Bronchial epithelial cell (primary cell): ENCODE results near the gene CFL1. TPM values are rescaled to one million over a fixed set of nuclear protein-coding genes. Genes with fewer than 3 reads are reported as not detected.

Experiments
- DNase-seq: peaks from one replicate; pipeline ENCODE4 v3.0.0-alpha.2; 2010; ENCODE audit warnings: low read depth
- FAIRE-seq: peaks from 2 replicates; lab custom pipeline; 2011; peaks lifted over from hg19 to GRCh38; lab: Jason Lieb, UNC
- H3K27me3 ChIP-seq: 2 replicates; pipeline ENCODE4 v1.5.1; 2011; ENCODE audit warnings: low read length; ENCODE audit not compliant: control insufficient read depth, insufficient read depth
- H3K36me3 ChIP-seq: 2 replicates; pipeline ENCODE4 v1.5.1; 2011; ENCODE audit warnings: low read length; ENCODE audit not compliant: control insufficient read depth, insufficient read depth
- H3K4me3 ChIP-seq: 2 replicates; pipeline ENCODE4 v1.5.1; 2011; ENCODE audit warnings: mild to moderate bottlenecking, low read depth, low read length, control low read depth
- total RNA-seq: library from RNA; depleted of rRNA; stranded (reverse); fragments of >200 nt; gene quantifications from 2 replicates; pipeline ENCODE4 v1.2.1, GENCODE V29; 2014
- TF ChIP-seq, protein P1 (sequence below): IDR thresholded peaks from 2 replicates; pipeline ENCODE4 v1.5.1; 2011; ENCODE audit warnings: mild to moderate bottlenecking, moderate library complexity, low read length, control low read depth, inconsistent platforms; ENCODE audit not compliant: insufficient read depth, severe bottlenecking

CFL1 gene
- total RNA-seq, 1 donor from 2014 or later: 764 TPM

GRCh38 chr11:65890324-65891218, 32.6 kb upstream of the CFL1 start, which contains the start of gene CCDC85B:
Gene CCDC85B (plus strand): TSS chr11:65890673. CDS start chr11:65890784, 111 bp downstream.
- FAIRE-seq (no peak), DNase-seq (peak; percentile 85)
- H3K4me3 ChIP-seq: peak within 1 kb of the TSS; percentile 53
- H3K36me3 ChIP-seq: peaks cover 10% of the 10 kb centered on the region
- TF ChIP-seq, protein P1, sequence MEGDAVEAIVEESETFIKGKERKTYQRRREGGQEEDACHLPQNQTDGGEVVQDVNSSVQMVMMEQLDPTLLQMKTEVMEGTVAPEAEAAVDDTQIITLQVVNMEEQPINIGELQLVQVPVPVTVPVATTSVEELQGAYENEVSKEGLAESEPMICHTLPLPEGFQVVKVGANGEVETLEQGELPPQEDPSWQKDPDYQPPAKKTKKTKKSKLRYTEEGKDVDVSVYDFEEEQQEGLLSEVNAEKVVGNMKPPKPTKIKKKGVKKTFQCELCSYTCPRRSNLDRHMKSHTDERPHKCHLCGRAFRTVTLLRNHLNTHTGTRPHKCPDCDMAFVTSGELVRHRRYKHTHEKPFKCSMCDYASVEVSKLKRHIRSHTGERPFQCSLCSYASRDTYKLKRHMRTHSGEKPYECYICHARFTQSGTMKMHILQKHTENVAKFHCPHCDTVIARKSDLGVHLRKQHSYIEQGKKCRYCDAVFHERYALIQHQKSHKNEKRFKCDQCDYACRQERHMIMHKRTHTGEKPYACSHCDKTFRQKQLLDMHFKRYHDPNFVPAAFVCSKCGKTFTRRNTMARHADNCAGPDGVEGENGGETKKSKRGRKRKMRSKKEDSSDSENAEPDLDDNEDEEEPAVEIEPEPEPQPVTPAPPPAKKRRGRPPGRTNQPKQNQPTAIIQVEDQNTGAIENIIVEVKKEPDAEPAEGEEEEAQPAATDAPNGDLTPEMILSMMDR: peak; percentile 33
- H3K27me3 ChIP-seq: no peaks in the 10 kb centered on the region

GRCh38 chr11:65888163-65888814, 30.3 kb upstream of the CFL1 start, which contains the start of gene FIBP:
Gene FIBP (minus strand): TSS chr11:65888471. CDS start chr11:65888418, 53 bp downstream.
- Histone ChIP-seq H3K27me3 (no peaks in the 10 kb centered on the region), H3K36me3 (peaks cover 18% of the 10 kb centered on the region), H3K4me3 (peak within 1 kb of the TSS; percentile 79)
- no peak for FAIRE-seq
- TF ChIP-seq, protein P1: peak; percentile 94
- peak; percentile 87 for DNase-seq

DNA sequence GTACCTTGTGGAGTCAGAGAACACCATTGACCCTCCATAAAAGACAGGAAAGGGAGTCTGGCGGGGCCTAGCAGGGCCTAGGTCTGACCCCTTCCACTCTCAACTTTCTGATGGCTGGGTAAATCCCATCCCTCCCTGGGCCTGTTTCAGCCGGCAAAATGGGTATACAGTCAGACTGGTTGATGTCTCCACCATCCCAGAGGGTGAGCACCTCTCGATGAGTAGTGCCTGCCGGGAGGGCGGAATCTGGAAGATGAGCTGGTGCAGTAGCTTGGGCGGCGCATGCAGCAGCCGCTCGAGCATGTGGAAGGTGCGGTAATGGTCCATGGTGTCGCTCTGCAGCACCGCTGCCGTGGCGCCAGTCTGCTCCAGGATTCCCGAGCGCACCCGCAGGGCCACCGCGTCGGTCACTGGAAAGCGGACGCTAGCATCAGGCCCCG, 29.8 kb upstream of the CFL1 start:
- TF ChIP-seq, protein P1: no peak
- no peak for FAIRE-seq
- Histone ChIP-seq H3K4me3 (peak overlapping the region; percentile 79), H3K27me3 (no peaks in the 10 kb centered on the region), H3K36me3 (peaks cover 23% of the 10 kb centered on the region)
- peak; percentile 55 for DNase-seq

DNA sequence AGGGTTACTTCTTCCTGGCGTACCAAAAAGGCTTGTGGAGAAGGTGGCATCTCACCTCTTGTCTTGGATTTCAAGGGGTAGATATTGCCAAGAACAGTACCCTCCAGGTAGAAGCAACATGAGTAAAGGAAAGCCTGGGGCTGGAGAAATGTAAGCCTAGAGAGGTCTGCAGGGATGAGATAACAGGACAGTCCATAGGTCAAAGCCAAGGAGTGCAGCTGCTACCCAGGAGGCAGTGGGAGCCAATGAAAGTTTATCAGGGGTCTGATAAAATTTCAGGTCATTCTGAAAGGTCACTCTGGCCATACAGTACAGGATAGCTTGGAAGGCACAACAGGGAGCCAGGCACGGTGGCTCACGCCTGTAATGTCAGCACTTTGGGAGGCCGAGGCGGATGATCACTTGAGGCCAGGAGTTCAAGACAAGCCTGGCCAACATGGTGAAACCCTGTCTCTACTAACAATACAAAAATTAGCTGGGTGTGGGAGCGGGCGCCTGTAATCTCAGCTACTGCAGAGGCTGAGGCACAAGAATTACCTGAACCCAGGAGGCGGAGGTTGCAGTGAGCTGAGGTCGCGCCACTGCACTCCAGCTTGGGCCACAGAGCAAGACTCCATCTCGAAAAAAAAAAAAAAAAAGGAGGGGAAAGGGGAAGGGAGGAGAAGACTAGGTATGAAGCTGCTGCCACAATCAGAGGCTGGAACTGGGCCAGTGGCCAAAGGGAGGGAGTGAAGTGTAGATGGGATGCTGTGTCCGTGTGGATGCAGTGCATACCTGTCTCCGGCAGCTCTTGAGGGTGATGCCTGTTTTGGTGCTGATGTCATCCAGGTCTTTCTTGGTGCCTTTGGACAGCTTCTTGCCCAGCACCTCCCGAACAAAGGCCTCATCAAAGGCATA, 29.1 kb upstream of the CFL1 start:
- FAIRE-seq (no peak), DNase-seq (no peak)

More for the DNA sequence above, 29.1 kb upstream of the CFL1 start:
- H3K4me3 ChIP-seq: peak overlapping the region; percentile 79
- H3K27me3 ChIP-seq: no peaks in the 10 kb centered on the region
- TF ChIP-seq, protein P1: no peak
- H3K36me3 ChIP-seq: peaks cover 26% of the 10 kb centered on the region
